HepG2 (cell line): ENCODE measurements around the gene LRRC34. TPM values are rescaled to one million over a fixed set of nuclear protein-coding genes. Genes with fewer than 3 reads are reported as not detected.

Experiments
- ATAC-seq: fragments of 200-7000 bp; cut with Tn5 transposase; 3 replicates; pipeline ENCODE4 v1.9.1; 2020; ENCODE audit warnings: mild to moderate bottlenecking, moderate library complexity
- BruUV-seq: library from RNA; stranded (reverse); fragments of 400-500 nt; replicated peaks from 2 replicates; lab custom pipeline; 2021; lab: Mats Ljungman, UMichigan
- CTCF ChIA-PET: fragments of 300-600 bp; formaldehyde crosslinking; extraction: SDS; loops from one replicate; lab custom pipeline; 2021; ENCODE audit warnings: low total read pairs, inconsistent platforms, low intra/inter-chr PET ratio; lab: Yijun Ruan, JAX
- POLR2A ChIA-PET: fragments of 350-600 bp; sonication (Branson Sonifier 250); formaldehyde crosslinking; loops from one replicate; lab custom pipeline; 2020; ENCODE audit warnings: antibody characterized with exemption, inconsistent platforms; lab: Yijun Ruan, JAX
- DNase-seq: peaks from one replicate; pipeline ENCODE4 v3.0.0-alpha.2; 2015; ENCODE audit warnings: low spot score
- FAIRE-seq: peaks from 3 replicates; lab custom pipeline; 2011; peaks lifted over from hg19 to GRCh38; lab: Jason Lieb, UNC
- H2AFZ ChIP-seq: one replicate; pipeline ENCODE4 v1.6.1; 2011; ENCODE audit warnings: low read length, inconsistent platforms
- H3K27ac ChIP-seq: fragments of 300-600 bp; 3 replicates; pipeline ENCODE4 v1.8.0; 2011; ENCODE audit warnings: mixed run types, mild to moderate bottlenecking, mixed read lengths, low read length, inconsistent platforms; ENCODE audit not compliant: insufficient read depth; ENCODE audit errors: extremely low read length
- H3K27me3 ChIP-seq, 2 experiments: fragments of 200-600 bp in 1 of 2; 2 replicates in 1 of 2; 3 replicates in 1 of 2; pipeline versions ENCODE4 v1.6.0 to v1.8.0; 2011; ENCODE audit warnings: low read length in 2 of 2, mild to moderate bottlenecking in 2 of 2, moderate library complexity in 2 of 2, inconsistent platforms in 1 of 2; ENCODE audit not compliant: insufficient read depth in 2 of 2, control insufficient read depth in 1 of 2
- H3K36me3 ChIP-seq, 2 experiments: fragments of 200-600 bp in 1 of 2; replicated peaks in 1 of 2; 2 replicates in 1 of 2; 3 replicates in 1 of 2; pipeline versions ENCODE4 v1.5.1 to v1.8.0; 2011; ENCODE audit warnings: low read length in 2 of 2, inconsistent platforms in 1 of 2; ENCODE audit not compliant: insufficient read depth in 2 of 2, control insufficient read depth in 1 of 2
- H3K4me1 ChIP-seq: 2 replicates; pipeline ENCODE4 v1.5.1; 2012; ENCODE audit warnings: low read length, inconsistent platforms; ENCODE audit not compliant: insufficient read depth
- H3K4me2 ChIP-seq: 2 replicates; pipeline ENCODE4 v1.6.0; 2011; ENCODE audit warnings: low read depth, low read length, inconsistent platforms
- H3K4me3 ChIP-seq, 3 experiments: fragments of 200-600 bp in 1 of 3; sonication (generic), shearing (Covaris generic) in 1 of 3; replicated peaks in 1 of 3; 2 replicates each; pipeline ENCODE4 v1.5.1; 2011 to 2016; ENCODE audit warnings: low read length in 3 of 3, inconsistent platforms in 2 of 3, low read depth in 2 of 3, mild to moderate bottlenecking in 2 of 3, control low read depth in 1 of 3, mixed read lengths in 1 of 3; ENCODE audit not compliant: insufficient read depth in 1 of 3
- H3K79me2 ChIP-seq: one replicate; pipeline ENCODE4 v1.6.1; 2011; ENCODE audit warnings: low read length, inconsistent platforms; ENCODE audit not compliant: insufficient read depth
- H3K9ac ChIP-seq: 2 replicates; pipeline ENCODE4 v1.6.0; 2011; ENCODE audit warnings: mild to moderate bottlenecking, low read depth, low read length, inconsistent platforms; ENCODE audit not compliant: insufficient read depth
- H3K9me3 ChIP-seq: 2 replicates; pipeline ENCODE4 v1.5.1; 2012; ENCODE audit warnings: mild to moderate bottlenecking, low read length
- H4K20me1 ChIP-seq: 2 replicates; pipeline ENCODE4 v1.6.0; 2011; ENCODE audit warnings: inconsistent platforms, mild to moderate bottlenecking, low read length, moderate library complexity; ENCODE audit not compliant: insufficient read depth
- ATF4 ChIP-seq, 2 experiments: fragments of 450-650 bp in 1 of 2; sonication (generic) in 1 of 2; formaldehyde crosslinking; IDR thresholded peaks; 2 replicates each; pipeline versions ENCODE4 v1.5.0 to v1.8.0; 2020 to 2022; ENCODE audit warnings: mild to moderate bottlenecking in 1 of 2, missing genetic modification reagents in 1 of 2
- EZH2 ChIP-seq: conservative IDR thresholded peaks from 2 replicates; pipeline ENCODE4 v1.6.1; 2012; ENCODE audit warnings: mild to moderate bottlenecking, low read depth, low read length, moderate library complexity
- HOXA7 ChIP-seq: sonication (generic); formaldehyde crosslinking; IDR thresholded peaks from 2 replicates; pipeline ENCODE4 v1.8.1; 2022; ENCODE audit warnings: mild to moderate bottlenecking, missing genetic modification reagents, moderate library complexity
- MLX ChIP-seq: IDR thresholded peaks from 2 replicates; pipeline ENCODE4 v1.6.1; 2016
- TP53 ChIP-seq: sonication (generic); formaldehyde crosslinking; conservative IDR thresholded peaks from 2 replicates; pipeline ENCODE4 v1.4.0; 2020; ENCODE audit warnings: missing genetic modification reagents
- ZNF318 ChIP-seq: sonication (generic); formaldehyde crosslinking; IDR thresholded peaks from 2 replicates; pipeline ENCODE4 v1.4.0; 2020; ENCODE audit warnings: mild to moderate bottlenecking, missing genetic modification reagents
- ZNF710 ChIP-seq: sonication (generic); formaldehyde crosslinking; IDR thresholded peaks from 2 replicates; pipeline ENCODE4 v1.5.0; 2020; ENCODE audit warnings: mild to moderate bottlenecking, missing genetic modification reagents, borderline replicate concordance
- WGBS: methylation state at CpG from one replicate; pipeline ENCODE4 v1.1.6; 2017; ENCODE audit warnings: low lambda C conversion rate; 5-methylcytosine and 5-hydroxymethylcytosine counted together
- in situ Hi-C: cut with HindIII; loops from 2 replicates; pipeline ENCODE4 v1.10.0; 2017; ENCODE audit warnings: low pct_unique_long_range_greater_than_20kb; ENCODE audit not compliant: extremely low pct_ligation_motif_present
- intact Hi-C: fragments of 100-400 bp; cut with micrococcal nuclease; formaldehyde crosslinking; loops from one replicate; pipeline ENCODE4 v1.10.0; 2022; ENCODE audit not compliant: unreplicated experiment
- polyA plus RNA-seq, 8 experiments: library from polyadenylated mRNA; depleted of rRNA in 3 of 8; stranded (reverse) in 7 of 8; unstranded in 1 of 8; fragments of >200 nt; fragmentation: Illumina TruSeq in 4 of 8; extraction: Trizol in 4 of 8; gene quantifications; 2 replicates each; pipeline versions ENCODE4 v1.2.1 to v1.2.3, GENCODE V29; 2011 to 2016; ENCODE audit warnings: low read depth in 4 of 8, missing spikeins in 1 of 8, mixed read lengths in 1 of 8; ENCODE audit not compliant: insufficient read depth in 1 of 8
- total RNA-seq, 5 experiments: library from RNA; depleted of rRNA; stranded (reverse); fragments of >200 nt; fragmentation: Illumina TruSeq; extraction: Trizol; gene quantifications; 2 replicates each; pipeline ENCODE4 v1.2.3, GENCODE V29; 2016; ENCODE audit warnings: low read depth in 1 of 5

Gene LRRC34
- total and polyA plus RNA-seq, 2 of the 13 experiments (the other 11 are each of a cell fraction or from before 2014, with no cell fraction given), result not detected

- no peak for TF ChIP-seq ZNF318 (CRISPR knock-in tag)
- no peak for TF ChIP-seq MLX (CRISPR knock-in tag)
These were observed 22.8 kb upstream of the LRRC34 start (continued) for GRCh38 chr3:169835533-169835932.

GRCh38 chr3:169827712-169828111, 15.0 kb upstream of the LRRC34 start:
- BruUV-seq, result no TSS peak
- no peak for FAIRE-seq
- H3K27me3 ChIP-seq, result peaks cover 0 to 3% of the 10 kb centered on the region in 2 experiments; a peak in 1 of 5 replicates
- intact Hi-C loops (no loop called here), in situ Hi-C loops (no loop called here)
- DNase-seq, result no peak
- no peaks in the 10 kb centered on the region for H3K36me3 ChIP-seq
- ATAC-seq, result no peak
- no peak overlapping the region for H2AFZ ChIP-seq
- no peak overlapping the region for H3K4me2 ChIP-seq
- no peaks in the 10 kb centered on the region for H3K9me3 ChIP-seq
- no peaks in the 10 kb centered on the region for H4K20me1 ChIP-seq
- H3K4me3 ChIP-seq, result no peak overlapping the region
- no peaks in the 10 kb centered on the region for H3K79me2 ChIP-seq
- H3K4me1 ChIP-seq, result no peaks in the 10 kb centered on the region
- 43% methylated on average over 4 of the region's 4 CpGs for WGBS
- ChIA-PET CTCF (no interaction called here), POLR2A (no interaction called here)
- H3K9ac ChIP-seq, result no peak overlapping the region
- H3K27ac ChIP-seq, result no peak overlapping the region
- TF ChIP-seq TP53 (CRISPR knock-in tag) (no peak), ATF4 (CRISPR knock-in tag; IDR thresholded peaks at IDR 0.05) (no peak), ZNF710 (CRISPR knock-in tag) (no peak), EZH2 (no peak), HOXA7 (CRISPR knock-in tag) (no peak)
